MM.1S (cell line): ENCODE results near the gene CHERP.

ENCODE experiments used
- EZH2 ChIP-seq: fragments of 300-600 bp; sonication (generic); optimal IDR thresholded peaks from 2 replicates; pipeline ENCODE3; 2017; ENCODE audit warnings: low read depth, mild to moderate bottlenecking, antibody characterized with exemption, low read length, mixed read lengths
- EZH2phosphoT487 ChIP-seq: fragments of 300-600 bp; sonication (generic); IDR thresholded peaks from 2 replicates; pipeline ENCODE4 v1.6.1; 2018; ENCODE audit warnings: antibody characterized with exemption, low read length
- TF ChIP-seq, protein P1 (sequence below): fragments of 300-600 bp; sonication (generic); IDR thresholded peaks from 2 replicates; pipeline ENCODE4 v1.5.1; 2016; ENCODE audit warnings: antibody characterized with exemption, low read length, mixed read lengths

DNA sequence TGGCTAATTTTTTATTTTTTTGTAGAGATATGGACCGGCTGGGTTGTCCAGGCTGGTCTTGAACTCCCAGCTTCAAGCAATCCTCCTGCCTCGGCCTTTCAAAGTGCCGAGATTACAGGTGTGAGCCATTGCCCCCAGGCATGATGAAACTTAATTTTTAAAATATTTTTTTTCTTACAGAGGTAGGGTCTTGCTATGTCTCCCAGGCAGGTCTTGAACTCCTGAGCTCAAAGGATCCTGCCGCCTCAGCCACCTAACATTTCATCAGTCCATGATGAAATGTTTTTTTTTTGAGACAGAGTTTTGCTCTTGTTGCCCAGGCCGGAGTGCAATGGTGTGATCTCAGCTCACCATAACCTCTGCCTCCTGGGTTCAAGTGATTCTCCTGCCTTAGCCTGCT is 33.7 kb downstream of the CHERP start:
- no peak for TF ChIP-seq EZH2
- TF ChIP-seq, protein P1, sequence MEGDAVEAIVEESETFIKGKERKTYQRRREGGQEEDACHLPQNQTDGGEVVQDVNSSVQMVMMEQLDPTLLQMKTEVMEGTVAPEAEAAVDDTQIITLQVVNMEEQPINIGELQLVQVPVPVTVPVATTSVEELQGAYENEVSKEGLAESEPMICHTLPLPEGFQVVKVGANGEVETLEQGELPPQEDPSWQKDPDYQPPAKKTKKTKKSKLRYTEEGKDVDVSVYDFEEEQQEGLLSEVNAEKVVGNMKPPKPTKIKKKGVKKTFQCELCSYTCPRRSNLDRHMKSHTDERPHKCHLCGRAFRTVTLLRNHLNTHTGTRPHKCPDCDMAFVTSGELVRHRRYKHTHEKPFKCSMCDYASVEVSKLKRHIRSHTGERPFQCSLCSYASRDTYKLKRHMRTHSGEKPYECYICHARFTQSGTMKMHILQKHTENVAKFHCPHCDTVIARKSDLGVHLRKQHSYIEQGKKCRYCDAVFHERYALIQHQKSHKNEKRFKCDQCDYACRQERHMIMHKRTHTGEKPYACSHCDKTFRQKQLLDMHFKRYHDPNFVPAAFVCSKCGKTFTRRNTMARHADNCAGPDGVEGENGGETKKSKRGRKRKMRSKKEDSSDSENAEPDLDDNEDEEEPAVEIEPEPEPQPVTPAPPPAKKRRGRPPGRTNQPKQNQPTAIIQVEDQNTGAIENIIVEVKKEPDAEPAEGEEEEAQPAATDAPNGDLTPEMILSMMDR, result no peak
- no peak for TF ChIP-seq EZH2phosphoT487
